OCI-LY3 (cell line): ENCODE measurements around the gene PNPLA8.

Experiments used
- H2AFZ ChIP-seq: fragments of 200-600, 300-600 bp; shearing (Covaris generic); 2 replicates; pipeline ENCODE4 v1.6.0; 2014; ENCODE audit warnings: antibody characterized with exemption, low read depth, low read length
- H3K27ac ChIP-seq: fragments of 200-600, 300-600 bp; sonication (generic); 2 replicates; pipeline ENCODE4 v1.5.1; 2014; ENCODE audit warnings: mild to moderate bottlenecking, low read length, moderate library complexity, mixed read lengths
- H3K27me3 ChIP-seq: fragments of 200-600, 300-600 bp; sonication (generic); 2 replicates; pipeline ENCODE4 v1.6.1; 2014; ENCODE audit warnings: low read depth, low read length, mixed read lengths
- H3K36me3 ChIP-seq: fragments of 200-600, 300-600 bp; sonication (generic); replicated peaks from 2 replicates; pipeline ENCODE3; 2014; ENCODE audit warnings: low read depth, low read length, mixed read lengths
- H3K4me1 ChIP-seq: fragments of 300-600, 200-600 bp; sonication (generic); 2 replicates; pipeline ENCODE4 v1.6.1; 2014; ENCODE audit warnings: low read length, mixed read lengths
- H3K4me2 ChIP-seq: fragments of 200-600, 300-600 bp; sonication (generic); 2 replicates; pipeline ENCODE4 v1.6.1; 2014; ENCODE audit warnings: low read length, mixed read lengths
- H3K4me3 ChIP-seq: fragments of 300-600, 200-600 bp; sonication (generic); 2 replicates; pipeline ENCODE4 v1.5.1; 2014; ENCODE audit warnings: antibody characterized with exemption, mild to moderate bottlenecking, low read length, moderate library complexity
- H3K79me2 ChIP-seq: fragments of 300-600, 200-600 bp; shearing (Covaris generic); 2 replicates; pipeline ENCODE4 v1.6.1; 2014; ENCODE audit warnings: mild to moderate bottlenecking, low read length, mixed read lengths
- H3K9ac ChIP-seq: fragments of 300-600, 200-600 bp; shearing (Covaris generic); 2 replicates; pipeline ENCODE4 v1.6.0; 2014; ENCODE audit warnings: mild to moderate bottlenecking, low read length, moderate library complexity
- H3K9me3 ChIP-seq: fragments of 200-600, 300-600 bp; shearing (Covaris generic); 2 replicates; pipeline ENCODE4 v1.6.1; 2014; ENCODE audit warnings: low read length, mixed read lengths; ENCODE audit not compliant: insufficient read depth
- H4K20me1 ChIP-seq: fragments of 200-600, 300-600 bp; sonication (generic); 2 replicates; pipeline ENCODE4 v1.6.1; 2016; ENCODE audit warnings: low read length, mixed read lengths; ENCODE audit not compliant: insufficient read depth
- CTCF ChIP-seq: fragments of 200-600, 300-600 bp; sonication (generic); IDR thresholded peaks from 2 replicates; pipeline ENCODE4 v1.5.1; 2014; ENCODE audit warnings: antibody characterized with exemption, low read length, low read depth
- EZH2phosphoT487 ChIP-seq: fragments of 200-600 bp; shearing (Covaris generic); IDR thresholded peaks from 2 replicates; pipeline ENCODE4 v1.6.1; 2018; ENCODE audit warnings: antibody characterized with exemption, mixed run types, low read depth

PNPLA8 gene

GRCh38 chr7:108503112-108504026 lies 22.6 kb downstream of the PNPLA8 start:
- Histone ChIP-seq H3K79me2 (no peaks in the 10 kb centered on the region), H3K9me3 (no peaks in the 10 kb centered on the region; the same call in 1 of the 2 replicates), H3K27me3 (no peaks in the 10 kb centered on the region), H3K4me2 (peak overlapping the region; percentile 43), H3K4me3 (peak overlapping the region; percentile 12), H3K36me3 (no peaks in the 10 kb centered on the region), H4K20me1 (no peaks in the 10 kb centered on the region), H3K9ac (no peak overlapping the region), H3K4me1 (peaks cover 16% of the 10 kb centered on the region), H3K27ac (peak overlapping the region; percentile 55), H2AFZ (no peak overlapping the region)
- no peak for TF ChIP-seq CTCF
- no peak for TF ChIP-seq EZH2phosphoT487

GRCh38 chr7:108499566-108499965 lies 26.4 kb downstream of the PNPLA8 start:
- Histone ChIP-seq H3K36me3 (no peaks in the 10 kb centered on the region), H3K27ac (no peak overlapping the region), H3K4me2 (no peak overlapping the region), H2AFZ (no peak overlapping the region), H4K20me1 (no peaks in the 10 kb centered on the region), H3K79me2 (no peaks in the 10 kb centered on the region), H3K9ac (no peak overlapping the region), H3K27me3 (no peaks in the 10 kb centered on the region), H3K4me3 (no peak overlapping the region), H3K9me3 (no peaks in the 10 kb centered on the region; the same call in 1 of the 2 replicates), H3K4me1 (peaks cover 16% of the 10 kb centered on the region)
- TF ChIP-seq CTCF (no peak), EZH2phosphoT487 (no peak)

GRCh38 chr7:108498481-108498880 lies 27.5 kb downstream of the PNPLA8 start:
- H3K4me2 ChIP-seq, result no peak overlapping the region
- H3K27ac ChIP-seq, result no peak overlapping the region
- no peak overlapping the region for H3K4me3 ChIP-seq
- no peaks in the 10 kb centered on the region for H3K79me2 ChIP-seq
- no peaks in the 10 kb centered on the region for H3K9me3 ChIP-seq
- no peaks in the 10 kb centered on the region for H4K20me1 ChIP-seq
- H3K9ac ChIP-seq, result no peak overlapping the region
- H3K36me3 ChIP-seq, result no peaks in the 10 kb centered on the region
- H3K27me3 ChIP-seq, result no peaks in the 10 kb centered on the region
- no peak for TF ChIP-seq CTCF
- no peak for TF ChIP-seq EZH2phosphoT487
- no peak overlapping the region for H2AFZ ChIP-seq
- H3K4me1 ChIP-seq, result peaks cover 10% of the 10 kb centered on the region

GRCh38 chr7:108497082-108497725 lies 28.7 kb downstream of the PNPLA8 start:
- no peaks in the 10 kb centered on the region for H3K9me3 ChIP-seq
- no peak for TF ChIP-seq EZH2phosphoT487
- peak; percentile 90 for TF ChIP-seq CTCF
- H3K36me3 ChIP-seq, result no peaks in the 10 kb centered on the region
- no peak overlapping the region for H3K9ac ChIP-seq
- H3K27me3 ChIP-seq, result no peaks in the 10 kb centered on the region
- no peaks in the 10 kb centered on the region for H3K79me2 ChIP-seq
- no peaks in the 10 kb centered on the region for H3K4me1 ChIP-seq
- no peak overlapping the region for H3K4me3 ChIP-seq
- H2AFZ ChIP-seq, result no peak overlapping the region
- no peak overlapping the region for H3K27ac ChIP-seq
- H3K4me2 ChIP-seq, result no peak overlapping the region
- H4K20me1 ChIP-seq, result no peaks in the 10 kb centered on the region
